HG02885 (cell line): Measurements from ENCODE around the gene ABHD12.

Source experiments
- ATAC-seq: cut with Tn5 transposase; IDR thresholded peaks from one replicate; pipeline ENCODE4 v1.9.1; 2021; ENCODE audit warnings: mild to moderate bottlenecking; ENCODE audit not compliant: unreplicated experiment, poor library complexity

Gene ABHD12

DNA sequence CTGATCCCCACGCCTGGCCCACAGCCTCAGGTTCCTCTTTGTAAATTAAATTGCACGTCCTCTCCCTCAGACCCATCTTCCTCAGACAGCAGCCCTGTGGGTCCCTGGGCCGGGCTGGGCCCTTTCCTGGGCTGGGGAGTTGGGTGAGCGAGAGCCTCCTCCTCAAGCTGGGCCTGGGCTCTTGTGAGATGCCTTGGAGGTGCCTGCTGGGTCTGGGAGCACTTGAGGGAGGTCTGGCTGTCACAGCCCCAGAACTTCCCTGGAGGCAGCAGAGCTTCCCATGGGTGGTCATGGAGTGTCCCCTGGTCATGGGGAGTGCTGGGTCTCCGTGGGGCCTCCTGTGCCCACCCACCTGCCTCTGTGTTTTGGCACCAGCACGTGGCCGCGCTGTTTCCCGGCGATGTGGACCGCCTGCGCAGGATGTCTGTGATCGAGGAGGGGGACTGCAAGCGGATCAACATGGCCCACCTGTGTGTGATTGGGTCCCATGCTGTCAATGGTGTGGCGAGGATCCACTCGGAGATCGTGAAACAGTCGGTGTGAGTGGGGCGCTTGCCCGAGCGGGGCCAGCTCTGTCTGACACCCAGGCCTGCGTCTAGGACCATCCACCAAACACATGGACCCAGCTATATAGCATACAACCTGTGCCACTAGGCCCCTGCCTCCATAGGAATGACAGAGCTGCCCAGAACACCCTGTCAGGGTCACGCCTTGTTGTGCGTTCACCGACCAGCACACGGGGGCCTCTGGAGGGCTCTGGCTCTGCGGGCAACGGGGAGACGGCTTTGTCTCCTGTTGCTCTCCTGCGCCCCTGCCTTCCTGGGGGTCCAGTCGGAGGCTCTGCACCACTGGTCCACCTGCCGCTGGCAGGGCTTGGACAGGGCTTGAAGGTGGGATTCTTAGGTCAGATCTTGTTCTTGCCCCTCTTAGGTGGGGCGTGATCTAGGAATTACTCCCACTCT, 109.8 kb downstream of the ABHD12 start:
- peak; percentile 9 for ATAC-seq

DNA sequence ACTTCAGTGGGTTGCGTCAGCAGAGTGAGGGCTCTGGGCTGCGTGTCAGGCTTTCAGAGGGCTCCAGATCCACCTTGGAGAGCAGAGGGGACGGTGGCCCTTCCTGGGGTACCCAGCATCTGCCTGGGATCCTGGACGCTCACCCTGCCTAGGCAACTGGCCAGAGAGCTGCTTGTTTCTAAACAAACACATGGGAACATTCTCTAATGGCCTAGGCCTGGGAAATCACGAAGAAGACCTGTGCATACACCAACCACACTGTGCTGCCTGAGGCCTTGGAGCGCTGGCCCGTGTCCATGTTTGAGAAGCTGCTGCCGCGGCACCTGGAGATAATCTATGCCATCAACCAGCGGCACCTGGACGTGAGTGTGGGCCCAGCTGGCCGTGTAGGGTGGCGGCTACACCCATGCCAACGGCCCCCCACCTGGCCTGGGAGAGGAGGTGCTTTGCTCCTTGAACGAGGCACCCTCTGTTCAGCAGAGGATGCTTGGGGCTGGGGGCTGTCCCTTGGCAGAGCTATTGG, 110.5 kb downstream of the ABHD12 start:
- no peak for ATAC-seq

DNA sequence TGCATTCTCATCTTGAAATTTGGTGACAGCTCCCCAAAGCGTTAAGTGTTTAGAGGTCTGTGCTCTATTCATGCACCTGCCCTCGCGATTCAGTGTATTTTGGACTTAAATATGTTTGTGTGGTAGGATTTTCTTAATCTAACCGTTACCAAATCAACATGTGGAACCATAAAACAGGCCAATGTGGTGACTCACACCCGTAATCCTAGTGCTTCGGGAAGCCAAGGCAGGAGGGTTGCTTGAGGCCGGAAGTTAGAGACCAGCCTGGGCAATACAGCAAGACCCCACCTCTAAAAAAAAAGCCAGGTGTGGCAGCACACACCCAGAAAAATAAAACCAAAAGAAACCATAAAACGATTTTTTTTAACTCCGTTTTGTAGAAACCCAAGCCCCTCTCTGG, 111.2 kb downstream of the ABHD12 start:
- ATAC-seq: no peak

DNA sequence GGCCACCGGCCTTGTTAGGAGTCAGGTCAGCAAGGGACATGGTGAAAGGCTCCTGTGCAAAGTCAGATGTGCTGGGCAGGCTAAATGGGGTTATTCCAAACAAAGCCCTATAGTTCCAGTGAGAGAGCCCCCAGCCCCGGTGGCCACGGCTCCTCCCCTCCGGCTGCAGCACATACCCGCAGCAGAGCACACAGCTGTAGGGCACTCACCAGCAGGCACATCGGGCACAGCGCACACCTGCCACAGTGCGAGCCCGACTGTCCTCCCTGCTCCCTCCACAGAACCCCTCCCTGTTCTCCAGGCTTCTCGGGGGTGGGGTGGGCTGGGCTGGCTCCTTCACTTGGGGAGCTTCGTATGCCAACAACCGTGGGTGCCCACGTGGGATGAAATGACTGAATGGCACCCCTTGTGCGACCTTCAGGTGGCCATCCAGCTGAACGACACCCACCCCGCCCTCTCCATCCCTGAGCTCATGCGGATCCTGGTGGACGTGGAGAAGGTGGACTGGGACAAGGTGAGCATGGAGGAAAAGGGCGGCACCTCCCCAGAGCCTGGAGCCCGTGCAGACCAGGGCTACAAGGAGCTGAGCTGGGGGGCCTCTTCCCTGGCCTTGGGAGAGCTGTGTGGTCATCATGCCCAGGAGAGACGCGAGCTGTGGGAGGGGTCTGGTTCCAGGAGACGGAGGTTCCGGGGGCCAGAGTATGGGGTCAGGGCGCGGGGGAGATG, 111.8 kb downstream of the ABHD12 start:
- no peak for ATAC-seq

DNA sequence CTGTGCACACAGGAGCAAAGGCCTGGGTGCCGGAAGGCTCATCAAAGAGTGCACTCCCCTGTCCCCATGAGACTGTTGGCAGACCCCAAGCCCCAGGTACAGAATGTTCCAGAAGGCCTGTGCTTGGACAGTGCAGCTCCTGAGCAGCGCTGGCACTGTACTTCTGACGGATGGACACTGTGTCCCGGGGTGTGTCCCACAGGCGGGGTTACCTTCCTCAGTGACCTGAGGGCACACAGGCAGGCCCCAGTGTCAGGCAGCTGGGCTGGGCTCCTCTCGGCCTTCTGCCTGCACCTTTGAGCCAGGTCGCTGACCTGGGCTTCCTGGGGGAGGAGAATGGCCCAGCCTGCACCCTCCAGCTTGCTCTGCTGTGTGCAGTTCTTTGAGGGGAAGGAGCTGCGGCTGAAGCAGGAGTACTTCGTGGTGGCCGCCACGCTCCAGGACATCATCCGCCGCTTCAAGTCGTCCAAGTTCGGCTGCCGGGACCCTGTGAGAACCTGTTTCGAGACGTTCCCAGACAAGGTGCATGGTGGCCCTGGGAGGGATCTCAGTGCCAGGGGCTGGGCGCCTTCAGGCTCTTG, 112.6 kb downstream of the ABHD12 start:
- no peak for ATAC-seq

DNA sequence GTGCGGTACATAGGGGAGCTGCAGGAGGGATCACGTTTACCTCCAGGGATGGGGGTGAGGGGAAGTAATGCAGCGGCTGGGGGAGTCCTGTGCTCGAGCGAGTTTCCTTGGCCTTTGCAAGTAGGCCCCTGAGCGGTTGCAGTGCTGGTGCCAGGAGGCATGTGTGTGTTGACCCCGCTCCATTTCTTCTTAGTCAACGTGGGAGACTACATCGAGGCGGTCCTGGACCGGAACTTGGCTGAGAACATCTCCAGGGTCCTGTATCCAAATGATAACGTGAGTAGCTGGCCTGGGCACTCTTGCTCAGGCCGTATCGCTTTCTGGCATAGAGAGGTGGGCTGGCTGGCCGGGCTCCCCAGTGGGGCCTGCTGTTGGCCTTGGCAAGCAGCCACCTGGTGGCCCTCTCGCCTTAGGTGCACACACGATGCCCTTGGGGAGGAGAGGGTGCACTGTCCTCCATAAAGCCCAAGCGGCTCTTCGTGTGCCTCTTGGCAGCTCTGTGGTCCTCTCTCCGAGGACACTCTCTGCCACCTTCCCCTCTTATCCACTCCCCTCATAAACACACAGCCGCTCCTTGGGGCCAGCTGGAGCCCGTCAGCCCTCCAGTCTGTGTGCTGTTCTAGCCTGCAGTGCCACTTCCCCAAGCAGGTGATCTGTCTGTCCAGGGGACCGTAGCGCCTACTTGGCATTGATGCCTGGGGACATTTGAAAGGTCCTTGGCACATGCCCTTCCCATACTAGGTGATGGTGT, 113.4 kb downstream of the ABHD12 start:
- ATAC-seq: no peak

DNA sequence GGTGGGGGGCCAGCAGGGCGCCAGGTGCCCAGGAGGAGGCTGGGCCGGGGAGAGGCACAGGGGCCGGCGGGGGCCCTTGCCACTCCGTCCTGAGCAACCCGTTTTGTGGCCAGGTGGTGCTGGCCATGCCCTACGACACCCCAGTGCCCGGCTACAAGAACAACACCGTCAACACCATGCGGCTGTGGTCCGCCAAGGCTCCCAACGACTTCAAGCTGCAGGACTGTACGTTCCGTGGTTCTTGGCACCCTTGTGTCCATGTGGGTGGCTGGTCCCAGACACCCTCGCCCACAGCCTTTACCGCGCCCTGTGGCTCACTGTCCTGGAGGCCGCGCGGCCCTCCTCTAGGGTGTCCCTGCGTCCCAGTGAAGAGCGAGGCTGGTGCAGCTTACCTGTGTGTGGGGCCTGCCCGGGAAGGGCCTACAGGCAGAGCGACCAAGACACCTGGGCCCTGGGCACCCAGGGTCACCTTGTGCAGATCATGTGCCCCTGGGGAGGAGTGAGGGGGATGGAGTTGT, 114.0 kb downstream of the ABHD12 start:
- ATAC-seq: no peak

DNA sequence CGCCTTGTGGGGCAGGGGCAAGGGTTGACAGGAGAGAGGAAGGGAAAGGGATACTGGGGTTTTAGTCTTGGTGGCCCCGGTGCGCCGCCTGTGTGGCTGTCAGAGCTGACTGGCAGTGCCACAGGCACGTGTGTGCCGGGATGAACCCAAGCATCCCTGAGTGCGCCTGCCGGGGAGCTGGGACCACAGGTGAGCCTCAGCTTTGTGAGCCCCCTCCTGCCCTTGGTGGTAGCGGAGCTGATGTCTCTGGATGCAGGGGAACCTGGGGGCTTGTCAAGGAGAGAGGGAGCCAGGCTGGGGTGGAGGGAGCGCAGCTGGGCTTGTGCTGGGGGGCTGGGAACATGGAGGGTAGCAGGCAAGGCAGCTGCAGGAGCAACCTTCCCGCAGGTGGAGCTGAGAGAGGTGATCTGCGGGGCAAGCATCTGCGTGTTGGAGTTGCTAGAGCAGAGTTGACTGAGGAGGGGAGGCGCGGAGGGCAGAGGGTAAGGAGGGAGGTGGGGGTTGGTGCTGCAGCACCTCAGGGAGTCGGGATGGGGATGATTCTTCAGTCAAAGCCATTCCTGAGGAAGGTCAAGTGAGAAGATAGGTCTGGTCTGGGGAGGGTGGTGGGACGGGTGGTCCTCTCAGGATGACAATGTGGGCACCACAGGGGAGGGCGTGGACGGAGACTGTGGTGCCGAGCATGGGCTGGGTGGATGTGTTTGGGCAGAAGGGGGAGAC, 114.7 kb downstream of the ABHD12 start:
- no peak for ATAC-seq

DNA sequence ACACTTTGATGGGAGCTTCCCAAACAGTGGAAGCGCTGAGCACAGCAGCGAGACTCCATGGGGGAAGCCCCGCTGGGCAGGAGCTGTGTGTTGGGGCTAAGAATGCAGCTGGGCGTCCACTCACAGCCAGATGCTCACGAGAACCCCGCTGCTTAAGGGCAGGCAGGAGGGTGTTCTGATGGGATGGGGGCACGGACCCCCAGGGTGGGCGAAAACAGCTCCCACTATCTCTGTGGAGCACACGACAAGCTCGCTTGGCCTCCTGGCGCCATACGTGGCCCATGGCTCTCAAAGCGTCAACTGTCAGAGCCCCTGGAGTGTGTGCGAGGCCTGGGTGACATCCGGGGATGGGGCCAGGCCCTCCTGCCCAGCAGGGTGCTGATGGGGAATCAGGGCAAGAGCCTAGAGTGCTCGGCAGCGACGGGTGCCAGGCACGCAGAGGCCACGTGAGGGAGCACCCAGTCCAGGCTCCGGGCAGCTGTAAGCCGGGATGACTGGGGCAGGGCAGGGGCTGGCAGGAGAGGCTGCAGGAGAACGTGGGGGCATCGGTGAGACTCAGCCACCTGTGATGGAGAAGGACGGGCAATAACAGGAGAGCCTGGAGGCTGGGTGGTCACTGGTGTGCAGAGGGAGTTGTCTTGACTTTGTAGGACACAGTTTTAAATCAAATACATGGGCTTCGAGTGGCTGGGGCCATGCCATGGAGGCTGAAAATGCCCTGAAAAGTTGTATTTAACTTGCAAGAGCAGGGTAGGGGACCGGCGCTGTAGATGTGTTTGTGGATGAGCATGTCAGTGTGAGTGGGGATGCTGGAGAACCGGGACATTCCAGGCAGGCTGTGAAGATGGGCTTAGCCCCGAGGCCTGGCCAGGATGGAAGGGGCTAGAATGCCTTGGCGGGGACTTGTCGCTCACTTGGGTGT, 115.5 kb downstream of the ABHD12 start:
- no peak for ATAC-seq

DNA sequence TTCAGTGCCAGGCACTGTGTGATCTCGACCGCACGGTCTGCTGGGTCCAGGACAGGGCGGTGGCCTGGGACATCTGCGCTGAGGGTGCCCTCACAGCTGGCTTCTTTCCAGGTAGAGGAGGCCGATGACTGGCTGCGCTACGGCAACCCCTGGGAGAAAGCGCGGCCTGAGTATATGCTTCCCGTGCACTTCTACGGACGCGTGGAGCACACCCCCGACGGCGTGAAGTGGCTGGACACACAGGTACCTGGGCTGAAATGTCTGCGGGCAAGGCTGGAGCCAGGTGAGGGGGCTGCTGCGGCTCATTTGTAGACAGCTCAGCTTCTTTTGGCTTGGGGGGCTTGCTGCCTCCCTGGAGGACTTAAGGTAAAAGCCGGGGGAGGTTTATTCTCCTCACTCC, 116.2 kb downstream of the ABHD12 start:
- no peak for ATAC-seq

DNA sequence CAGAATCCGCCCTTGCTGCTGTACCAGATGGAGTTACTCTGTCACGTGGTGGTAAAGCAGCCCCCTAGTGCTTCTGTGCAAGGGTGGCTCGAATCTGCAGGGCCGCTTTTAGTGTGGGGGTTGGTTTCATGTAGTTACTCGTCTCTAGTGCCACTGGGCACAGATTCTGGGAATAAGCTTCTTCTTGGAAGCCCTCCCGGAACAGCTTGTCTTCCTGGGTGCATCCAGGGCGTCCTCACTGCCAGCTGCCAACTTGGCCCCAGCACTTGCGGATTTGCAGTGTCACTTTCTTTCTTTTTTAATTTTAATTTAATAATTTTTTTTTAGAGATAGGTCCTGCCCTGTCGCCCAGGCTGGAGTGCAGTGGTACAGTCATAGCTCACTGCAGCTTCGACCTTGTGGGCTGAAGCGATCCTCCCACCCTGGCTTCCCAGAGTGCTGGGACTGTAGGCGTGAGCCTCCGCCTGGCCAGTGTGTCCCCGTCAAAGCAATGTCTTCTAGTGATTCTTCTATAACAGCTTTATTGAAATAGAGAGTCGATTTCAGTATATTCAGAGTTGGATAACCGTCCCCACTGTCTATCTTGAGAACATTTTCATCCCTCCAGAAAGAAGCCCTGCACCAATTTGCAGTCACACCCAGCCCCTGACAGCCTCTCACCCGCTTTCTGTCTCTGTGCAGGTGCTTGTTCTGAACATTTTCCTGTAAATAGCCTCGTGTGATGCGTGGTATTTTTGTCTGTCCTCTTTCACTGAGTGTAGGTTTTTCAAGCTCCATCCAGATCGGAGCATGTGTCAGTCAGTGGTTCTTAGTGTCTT, 116.9 kb downstream of the ABHD12 start:
- ATAC-seq: no peak

DNA sequence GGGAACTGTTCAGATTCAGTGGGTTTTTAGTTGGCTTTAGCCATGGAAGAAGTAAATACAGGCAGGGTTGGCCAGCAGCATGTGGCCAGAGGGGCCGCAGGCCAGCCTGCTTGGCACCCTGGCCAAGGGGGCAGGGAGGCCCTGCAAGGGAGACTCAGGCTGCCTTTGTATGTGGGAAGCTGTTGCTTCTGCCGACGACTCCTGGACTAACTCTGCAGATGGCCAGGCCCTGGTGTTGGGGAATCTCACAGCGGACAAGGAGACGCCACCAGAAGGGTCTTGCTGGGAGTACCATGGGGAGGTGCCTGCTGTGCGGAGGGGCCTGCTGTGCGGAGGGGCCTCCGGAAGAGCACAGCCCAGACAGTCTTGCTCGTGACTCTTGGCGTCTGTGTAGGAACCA, 117.6 kb downstream of the ABHD12 start:
- no peak for ATAC-seq

DNA sequence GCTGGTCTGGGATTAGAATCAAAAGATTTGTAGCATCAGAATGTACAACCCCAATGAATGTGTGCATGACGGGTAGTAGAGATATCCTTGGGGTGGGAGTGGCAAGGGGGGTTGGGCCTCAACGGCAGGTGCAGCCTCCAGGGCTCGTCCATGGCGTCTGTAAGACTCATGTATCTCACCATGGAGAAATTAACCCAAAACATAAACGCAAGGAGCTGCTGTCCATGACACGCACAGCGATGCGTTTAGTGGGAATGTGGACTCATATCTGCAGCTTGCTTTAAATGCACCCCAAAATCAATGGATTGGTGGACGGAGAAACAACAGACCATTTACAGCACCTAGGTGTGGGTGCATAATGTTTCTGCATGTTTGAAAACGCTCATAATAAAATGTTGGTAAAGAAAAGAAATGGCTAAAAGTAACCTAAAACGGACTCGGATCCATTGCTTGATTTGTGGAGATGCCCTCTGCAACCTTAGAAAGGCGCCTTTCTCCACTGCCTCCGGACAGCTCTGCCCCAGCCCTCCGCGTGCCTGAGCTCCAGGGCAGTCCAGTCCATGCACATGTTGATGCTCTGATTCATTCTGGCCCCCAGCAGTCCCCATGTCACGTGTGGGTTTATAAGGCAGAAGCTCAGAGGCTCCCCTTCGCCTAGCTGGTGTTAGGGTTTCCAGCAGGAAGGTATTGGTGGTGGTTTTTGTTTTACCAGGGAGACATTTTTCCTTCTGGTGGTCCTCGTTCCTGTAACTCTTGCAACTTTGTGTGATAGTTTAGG, 118.2 kb downstream of the ABHD12 start:
- no peak for ATAC-seq

DNA sequence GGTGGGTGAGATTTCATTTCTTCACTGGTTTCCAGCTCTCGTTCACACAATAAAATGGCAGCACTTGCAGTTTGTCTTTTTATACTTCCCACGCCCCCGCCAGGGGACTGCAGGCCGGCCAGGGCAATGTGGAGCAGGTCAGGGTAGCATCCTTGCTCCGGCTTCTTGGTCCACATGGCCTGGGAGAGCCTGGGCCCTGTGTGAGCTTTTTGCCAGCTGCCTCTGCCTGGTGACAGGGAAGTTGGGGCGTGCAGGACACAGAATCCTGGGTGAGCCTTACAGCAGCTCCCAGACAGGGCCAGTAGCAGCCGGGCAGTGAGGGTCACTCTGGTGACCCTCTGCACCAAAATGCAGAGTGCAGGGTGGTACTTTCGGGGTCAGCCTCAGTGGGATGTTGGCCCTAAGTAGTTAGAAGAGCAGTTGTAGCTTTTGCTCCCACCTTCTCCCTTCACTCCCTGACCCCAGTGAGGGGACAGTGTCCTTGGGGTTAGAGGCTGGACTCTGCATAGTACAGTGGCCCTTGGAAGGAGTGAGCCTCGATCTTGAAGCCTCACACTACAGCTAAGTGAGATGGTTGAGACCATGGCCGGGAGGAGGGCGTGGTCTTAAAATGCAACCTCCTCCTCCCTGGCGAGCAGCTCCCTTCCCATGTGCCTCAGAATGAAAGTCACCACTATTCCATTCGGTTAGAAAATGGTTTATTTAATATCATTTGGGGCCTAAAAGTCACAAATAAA, 119.0 kb downstream of the ABHD12 start:
- ATAC-seq: no peak

DNA sequence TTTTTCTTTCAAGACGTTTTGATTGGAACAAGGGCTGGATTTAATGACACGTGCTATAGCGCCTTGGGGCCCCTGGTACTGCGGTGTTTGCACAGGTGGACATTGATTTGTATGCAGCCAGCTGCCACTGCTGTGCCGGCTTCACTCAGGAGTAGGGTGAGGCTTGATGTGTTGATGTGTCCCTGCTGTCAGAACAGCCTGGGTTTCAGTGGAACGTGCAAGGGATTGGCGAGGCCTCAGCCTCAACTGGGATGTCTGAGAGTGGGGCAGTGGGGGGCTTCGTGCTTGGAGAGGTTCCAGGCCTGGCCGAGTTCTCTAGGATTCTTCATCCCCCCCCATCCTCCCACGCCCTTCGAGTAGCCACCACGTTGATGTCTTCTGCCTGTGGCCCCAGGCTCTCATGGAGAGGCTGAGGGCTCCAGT, 119.8 kb downstream of the ABHD12 start:
- no peak for ATAC-seq

DNA sequence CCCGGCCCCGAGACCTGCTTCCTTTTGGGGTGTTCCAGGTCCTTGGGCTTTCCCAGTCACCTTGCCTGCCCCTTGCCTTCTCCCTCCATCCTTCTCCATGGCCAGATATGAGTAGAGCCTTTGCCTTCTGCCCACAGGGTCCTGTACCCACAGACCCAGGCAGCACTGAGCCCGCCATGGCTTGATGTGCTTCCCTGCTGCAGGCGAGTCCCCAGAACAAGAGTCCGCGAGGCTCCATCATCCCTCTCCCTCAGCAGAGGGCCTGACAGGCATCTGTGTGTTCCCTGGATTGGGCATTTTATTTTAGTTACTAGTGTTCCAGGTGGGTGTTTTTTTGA, 120.8 kb downstream of the ABHD12 start:
- ATAC-seq: no peak
